Mesothelial cell of epicardium (in vitro differentiated cells): Measurements from ENCODE around the gene HPN. TPM values are rescaled to one million over a fixed set of nuclear protein-coding genes. Genes with fewer than 3 reads are reported as not detected.

Experiments used
- DNase-seq, 2 experiments: peaks; one replicate each; pipeline ENCODE4 v3.0.0; 2021; ENCODE audit warnings: low spot score in 2 of 2; ENCODE audit not compliant: unreplicated experiment in 2 of 2
- H3K27ac Mint-ChIP-seq: 2 replicates; pipeline ENCODE4 v1.8.0; 2021; ENCODE audit warnings: mixed read lengths
- H3K27me3 Mint-ChIP-seq: 2 replicates; pipeline ENCODE4 v1.8.0; 2021; ENCODE audit warnings: low read depth, mixed read lengths
- H3K36me3 Mint-ChIP-seq: 2 replicates; pipeline ENCODE4 v1.8.0; 2021; ENCODE audit warnings: mixed read lengths
- H3K4me1 Mint-ChIP-seq: 2 replicates; pipeline ENCODE4 v1.8.0; 2021; ENCODE audit warnings: mixed read lengths
- H3K4me3 Mint-ChIP-seq: 2 replicates; pipeline ENCODE4 v1.8.0; 2021; ENCODE audit warnings: mild to moderate bottlenecking, moderate library complexity, mixed read lengths
- H3K9me3 Mint-ChIP-seq: 2 replicates; pipeline ENCODE4 v1.8.0; 2021; ENCODE audit warnings: mixed read lengths
- total RNA-seq: library from RNA; stranded (reverse); gene quantifications from 3 replicates; pipeline ENCODE4 v1.2.1, GENCODE V29; 2021
- TF ChIP-seq, protein P1 (sequence below): fragments of 200-600 bp; sonication (generic); IDR thresholded peaks from one replicate; pipeline ENCODE4 v1.5.0; 2021; ENCODE audit warnings: antibody characterized with exemption; ENCODE audit not compliant: unreplicated experiment

The HPN gene
- total RNA-seq, 1 donor from 2014 or later, result 21.3 TPM

- DNase-seq, result no peak
- no peaks in the 10 kb centered on the region for H3K4me1 Mint-ChIP-seq
- TF ChIP-seq, protein P1, sequence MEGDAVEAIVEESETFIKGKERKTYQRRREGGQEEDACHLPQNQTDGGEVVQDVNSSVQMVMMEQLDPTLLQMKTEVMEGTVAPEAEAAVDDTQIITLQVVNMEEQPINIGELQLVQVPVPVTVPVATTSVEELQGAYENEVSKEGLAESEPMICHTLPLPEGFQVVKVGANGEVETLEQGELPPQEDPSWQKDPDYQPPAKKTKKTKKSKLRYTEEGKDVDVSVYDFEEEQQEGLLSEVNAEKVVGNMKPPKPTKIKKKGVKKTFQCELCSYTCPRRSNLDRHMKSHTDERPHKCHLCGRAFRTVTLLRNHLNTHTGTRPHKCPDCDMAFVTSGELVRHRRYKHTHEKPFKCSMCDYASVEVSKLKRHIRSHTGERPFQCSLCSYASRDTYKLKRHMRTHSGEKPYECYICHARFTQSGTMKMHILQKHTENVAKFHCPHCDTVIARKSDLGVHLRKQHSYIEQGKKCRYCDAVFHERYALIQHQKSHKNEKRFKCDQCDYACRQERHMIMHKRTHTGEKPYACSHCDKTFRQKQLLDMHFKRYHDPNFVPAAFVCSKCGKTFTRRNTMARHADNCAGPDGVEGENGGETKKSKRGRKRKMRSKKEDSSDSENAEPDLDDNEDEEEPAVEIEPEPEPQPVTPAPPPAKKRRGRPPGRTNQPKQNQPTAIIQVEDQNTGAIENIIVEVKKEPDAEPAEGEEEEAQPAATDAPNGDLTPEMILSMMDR, result no peak
- H3K27me3 Mint-ChIP-seq, result no peaks in the 10 kb centered on the region
- H3K9me3 Mint-ChIP-seq, result no peaks in the 10 kb centered on the region
- no peak overlapping the region for H3K4me3 Mint-ChIP-seq
- no peaks in the 10 kb centered on the region for H3K36me3 Mint-ChIP-seq
- H3K27ac Mint-ChIP-seq, result no peak overlapping the region
Measured at GRCh38 chr19:35105047-35105410, 63.5 kb downstream of the HPN start.

GRCh38 chr19:35105411-35106290 lies 64.1 kb downstream of the HPN start:
- Mint-ChIP-seq H3K9me3 (no peaks in the 10 kb centered on the region), H3K27ac (no peak overlapping the region)
- TF ChIP-seq, protein P1, result no peak

DNA sequence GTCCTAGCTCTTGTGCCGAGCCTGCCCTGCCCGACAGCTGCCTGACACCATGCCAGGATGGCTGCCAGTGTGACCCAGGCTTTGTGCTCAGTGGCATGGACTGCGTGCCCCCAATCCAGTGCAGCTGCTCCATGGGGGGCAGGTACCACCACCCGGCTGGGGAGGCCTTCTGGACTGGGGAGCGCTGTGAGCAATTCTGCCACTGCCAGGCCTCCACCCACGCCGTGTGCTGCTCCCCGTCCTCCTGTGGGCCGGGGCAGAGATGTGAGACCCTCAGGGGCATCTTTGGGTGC lies 64.7 kb downstream of the HPN start:
- Mint-ChIP-seq H3K36me3 (no peaks in the 10 kb centered on the region), H3K9me3 (no peaks in the 10 kb centered on the region), H3K4me1 (peaks cover 2% of the 10 kb centered on the region), H3K4me3 (no peak overlapping the region), H3K27me3 (no peaks in the 10 kb centered on the region), H3K27ac (no peak overlapping the region)
- TF ChIP-seq, protein P1, result no peak
- no peak for DNase-seq

More at GRCh38 chr19:35105411-35106290, 64.1 kb downstream of the HPN start:
- Mint-ChIP-seq H3K4me1 (peaks cover under 1% of the 10 kb centered on the region), H3K27me3 (no peaks in the 10 kb centered on the region), H3K36me3 (no peaks in the 10 kb centered on the region), H3K4me3 (no peak overlapping the region)
- DNase-seq, result no peak

- DNase-seq, result no peak
- Mint-ChIP-seq H3K27ac (no peak overlapping the region), H3K4me1 (peaks cover 2% of the 10 kb centered on the region), H3K27me3 (no peaks in the 10 kb centered on the region), H3K4me3 (no peak overlapping the region), H3K36me3 (no peaks in the 10 kb centered on the region), H3K9me3 (no peaks in the 10 kb centered on the region)
- TF ChIP-seq, protein P1, result no peak
Measured at GRCh38 chr19:35106898-35107541, 65.5 kb downstream of the HPN start.

- Mint-ChIP-seq H3K27me3 (no peaks in the 10 kb centered on the region), H3K4me1 (peaks cover 2% of the 10 kb centered on the region), H3K36me3 (no peaks in the 10 kb centered on the region), H3K9me3 (no peaks in the 10 kb centered on the region), H3K4me3 (no peak overlapping the region), H3K27ac (no peak overlapping the region)
- DNase-seq, result no peak
- TF ChIP-seq, protein P1, result no peak
Measured at GRCh38 chr19:35107545-35107944, 66.0 kb downstream of the HPN start.
